Medulla oblongata (tissue), 1 donor: Measurements from ENCODE around the gene ARMC6.
"Not testable (repeated sequence)": the region's sequence is repeated elsewhere in the genome, so short reads cannot be mapped to it uniquely, and the experiment has no call there.

ENCODE experiments used
- DNase-seq: peaks from one replicate; pipeline ENCODE4 v3.0.0-alpha.2; 2015; ENCODE audit errors: extremely low spot score

ARMC6 gene

GRCh38 chr19:19022380-19022961 is 10.9 kb upstream of the ARMC6 start:
- no peak for DNase-seq

GRCh38 chr19:19023376-19023775 is 10.0 kb upstream of the ARMC6 start:
- not testable (repeated sequence) for DNase-seq

GRCh38 chr19:19025861-19026260 is 7.5 kb upstream of the ARMC6 start:
- no peak for DNase-seq

- no peak for DNase-seq
These were observed 7.0 kb upstream of the ARMC6 start for GRCh38 chr19:19026299-19026971.

- no peak for DNase-seq
These were observed 6.2 kb upstream of the ARMC6 start for GRCh38 chr19:19027228-19027627.

GRCh38 chr19:19028526-19028925 is 4.9 kb upstream of the ARMC6 start:
- no peak for DNase-seq

- no peak for DNase-seq
These were observed 1.5 kb upstream of the ARMC6 start for GRCh38 chr19:19031891-19032290.

GRCh38 chr19:19032420-19033175 is 805 bp upstream of the ARMC6 start:
- peak; percentile 97 for DNase-seq

- no peak for DNase-seq
These were observed 302 bp upstream of the ARMC6 start for GRCh38 chr19:19033176-19033425.

GRCh38 chr19:19034204-19034624 is 811 bp downstream of the ARMC6 start:
- peak; percentile 21 for DNase-seq

GRCh38 chr19:19039901-19040300 is 6.5 kb downstream of the ARMC6 start:
- DNase-seq: no peak

GRCh38 chr19:19040417-19040816 is 7.0 kb downstream of the ARMC6 start:
- no peak for DNase-seq

- no peak for DNase-seq
These were observed 9.4 kb downstream of the ARMC6 start for GRCh38 chr19:19042732-19043280.

GRCh38 chr19:19043481-19043880 is 10.1 kb downstream of the ARMC6 start:
- DNase-seq: no peak

- no peak for DNase-seq
These were observed 10.5 kb downstream of the ARMC6 start for GRCh38 chr19:19043881-19044280.

- no peak for DNase-seq
These were observed 16.0 kb downstream of the ARMC6 start for GRCh38 chr19:19049406-19049805.

GRCh38 chr19:19050104-19050503 is 16.7 kb downstream of the ARMC6 start:
- DNase-seq: no peak

GRCh38 chr19:19050731-19051130 is 17.3 kb downstream of the ARMC6 start:
- DNase-seq: no peak

GRCh38 chr19:19051478-19052213 is 18.2 kb downstream of the ARMC6 start:
- DNase-seq: no peak

GRCh38 chr19:19052921-19053320 is 19.5 kb downstream of the ARMC6 start:
- no peak for DNase-seq

- peak; percentile 67 for DNase-seq
These were observed 20.3 kb downstream of the ARMC6 start for GRCh38 chr19:19053508-19054314.
